ENCODE data around the gene ZFP36L1.

Gene ZFP36L1

GRCh38 chr14:68816943-68817430 lies 24.1 kb upstream of the ZFP36L1 start:
- Histone ChIP-seq H3K27ac (ENCODE audit: low read depth, low read length, poor library complexity, severe bottlenecking) (peak overlapping the region; percentile 93), H3K9ac (ENCODE audit: low read length) (peak overlapping the region; percentile 9; the same call in 1 of the 2 replicates), H3F3A (ENCODE audit: insufficient read depth, low read length) (no peaks in the 10 kb centered on the region), H3K79me2 (ENCODE audit: insufficient read depth, low read length) (no peaks in the 10 kb centered on the region), H3K9me3 (ENCODE audit: low read length) (no peaks in the 10 kb centered on the region), H3K27me3 (ENCODE audit: insufficient read depth, low read length) (no peaks in the 10 kb centered on the region), H3K4me3 (ENCODE audit: low read depth, low read length, poor library complexity, severe bottlenecking) (peak overlapping the region; percentile 57), H3K4me2 (ENCODE audit: low read length) (peak overlapping the region; percentile 78), H3K9me2 (ENCODE audit: low read depth, low read length) (no peaks in the 10 kb centered on the region), H3K36me3 (ENCODE audit: insufficient read depth, low read length) (no peaks in the 10 kb centered on the region), H4K20me1 (ENCODE audit: insufficient read depth, low read length) (no peaks in the 10 kb centered on the region), H2AFZ (ENCODE audit: low read length) (no peak overlapping the region), H3K4me1 (ENCODE audit: insufficient read depth, low read length, severe bottlenecking) (peaks cover 86% of the 10 kb centered on the region)
- TF ChIP-seq CTCF (IDR thresholded peaks at IDR 0.05; ENCODE audit: low read length) (no peak), EZH2 (IDR thresholded peaks at IDR 0.05; ENCODE audit: borderline replicate concordance, low read length) (no peak)

- H3K9me3 ChIP-seq (ENCODE audit: low read length) = no peaks in the 10 kb centered on the region
- H3K27me3 ChIP-seq (ENCODE audit: insufficient read depth, low read length) = no peaks in the 10 kb centered on the region
- peak overlapping the region; percentile 93 for H3K27ac ChIP-seq (ENCODE audit: low read depth, low read length, poor library complexity, severe bottlenecking)
- no peak overlapping the region for H2AFZ ChIP-seq (ENCODE audit: low read length)
- H3K79me2 ChIP-seq (ENCODE audit: insufficient read depth, low read length) = no peaks in the 10 kb centered on the region
- TF ChIP-seq CTCF (IDR thresholded peaks at IDR 0.05; ENCODE audit: low read length) (peak; percentile 90), EZH2 (IDR thresholded peaks at IDR 0.05; ENCODE audit: borderline replicate concordance, low read length) (no peak)
- peak overlapping the region; percentile 57 for H3K4me3 ChIP-seq (ENCODE audit: low read depth, low read length, poor library complexity, severe bottlenecking)
- peak overlapping the region; percentile 72 for H3K9ac ChIP-seq (ENCODE audit: low read length)
- no peaks in the 10 kb centered on the region for H3F3A ChIP-seq (ENCODE audit: insufficient read depth, low read length)
- H3K4me1 ChIP-seq (ENCODE audit: insufficient read depth, low read length, severe bottlenecking) = peaks cover 79% of the 10 kb centered on the region
- H3K36me3 ChIP-seq (ENCODE audit: insufficient read depth, low read length) = no peaks in the 10 kb centered on the region
- no peaks in the 10 kb centered on the region for H3K9me2 ChIP-seq (ENCODE audit: low read depth, low read length)
- H3K4me2 ChIP-seq (ENCODE audit: low read length) = peak overlapping the region; percentile 78
- H4K20me1 ChIP-seq (ENCODE audit: insufficient read depth, low read length) = no peaks in the 10 kb centered on the region
Measured at GRCh38 chr14:68816183-68816942, 23.5 kb upstream of the ZFP36L1 start.

- Histone ChIP-seq H3K9ac (ENCODE audit: low read length) (peak overlapping the region; percentile 72), H2AFZ (ENCODE audit: low read length) (no peak overlapping the region), H3K79me2 (ENCODE audit: insufficient read depth, low read length) (no peaks in the 10 kb centered on the region), H3K27ac (ENCODE audit: low read depth, low read length, poor library complexity, severe bottlenecking) (peak overlapping the region; percentile 93), H4K20me1 (ENCODE audit: insufficient read depth, low read length) (no peaks in the 10 kb centered on the region), H3K9me3 (ENCODE audit: low read length) (no peaks in the 10 kb centered on the region), H3K4me1 (ENCODE audit: insufficient read depth, low read length, severe bottlenecking) (peaks cover 71% of the 10 kb centered on the region), H3K4me2 (ENCODE audit: low read length) (peak overlapping the region; percentile 78), H3K27me3 (ENCODE audit: insufficient read depth, low read length) (no peaks in the 10 kb centered on the region), H3F3A (ENCODE audit: insufficient read depth, low read length) (no peaks in the 10 kb centered on the region), H3K9me2 (ENCODE audit: low read depth, low read length) (no peaks in the 10 kb centered on the region), H3K36me3 (ENCODE audit: insufficient read depth, low read length) (no peaks in the 10 kb centered on the region), H3K4me3 (ENCODE audit: low read depth, low read length, poor library complexity, severe bottlenecking) (peak overlapping the region; percentile 57)
- TF ChIP-seq EZH2 (IDR thresholded peaks at IDR 0.05; ENCODE audit: borderline replicate concordance, low read length) (no peak), CTCF (IDR thresholded peaks at IDR 0.05; ENCODE audit: low read length) (no peak)
Measured at GRCh38 chr14:68815298-68816182, 22.7 kb upstream of the ZFP36L1 start.

Data from OCI-LY1 (cell line).